ENCODE measurements around the gene RPS6KA4.

DNA sequence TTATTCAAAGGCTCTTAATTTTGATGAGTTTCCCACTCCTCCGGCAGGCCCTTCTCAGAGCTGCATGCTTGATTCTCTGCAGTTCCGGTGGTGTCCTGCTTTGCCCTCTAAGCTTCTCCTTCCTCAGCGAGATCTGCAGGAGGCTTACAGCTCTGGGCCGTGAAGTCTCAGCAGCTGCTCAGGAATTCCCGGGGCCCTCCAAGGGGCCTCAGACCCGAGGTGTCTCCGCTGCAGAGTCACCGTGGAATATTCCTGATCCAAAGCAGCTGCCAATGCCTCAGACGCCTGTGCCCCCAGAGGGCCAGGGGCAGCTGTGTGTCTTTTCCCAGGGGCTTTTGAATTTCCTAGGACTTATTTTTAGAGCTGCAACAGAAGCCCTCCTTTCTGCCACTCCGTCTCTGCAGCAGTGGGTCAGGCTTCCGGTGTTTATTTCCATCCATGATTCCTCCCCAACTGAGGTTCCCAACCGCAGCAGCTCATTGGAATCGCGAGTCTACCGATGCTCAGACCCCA lies 37.2 kb downstream of the RPS6KA4 start:
- TF ChIP-seq, protein P1, sequence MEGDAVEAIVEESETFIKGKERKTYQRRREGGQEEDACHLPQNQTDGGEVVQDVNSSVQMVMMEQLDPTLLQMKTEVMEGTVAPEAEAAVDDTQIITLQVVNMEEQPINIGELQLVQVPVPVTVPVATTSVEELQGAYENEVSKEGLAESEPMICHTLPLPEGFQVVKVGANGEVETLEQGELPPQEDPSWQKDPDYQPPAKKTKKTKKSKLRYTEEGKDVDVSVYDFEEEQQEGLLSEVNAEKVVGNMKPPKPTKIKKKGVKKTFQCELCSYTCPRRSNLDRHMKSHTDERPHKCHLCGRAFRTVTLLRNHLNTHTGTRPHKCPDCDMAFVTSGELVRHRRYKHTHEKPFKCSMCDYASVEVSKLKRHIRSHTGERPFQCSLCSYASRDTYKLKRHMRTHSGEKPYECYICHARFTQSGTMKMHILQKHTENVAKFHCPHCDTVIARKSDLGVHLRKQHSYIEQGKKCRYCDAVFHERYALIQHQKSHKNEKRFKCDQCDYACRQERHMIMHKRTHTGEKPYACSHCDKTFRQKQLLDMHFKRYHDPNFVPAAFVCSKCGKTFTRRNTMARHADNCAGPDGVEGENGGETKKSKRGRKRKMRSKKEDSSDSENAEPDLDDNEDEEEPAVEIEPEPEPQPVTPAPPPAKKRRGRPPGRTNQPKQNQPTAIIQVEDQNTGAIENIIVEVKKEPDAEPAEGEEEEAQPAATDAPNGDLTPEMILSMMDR (IDR thresholded peaks at IDR 0.05; ENCODE audit: borderline replicate concordance, extremely low read depth, low read length, poor library complexity, severe bottlenecking): no peak
- TF ChIP-seq EZH2 (IDR thresholded peaks at IDR 0.05; ENCODE audit: borderline replicate concordance, low read depth, low read length, severe bottlenecking): no peak
